ENCODE results near the gene CD164L2. TPM values are rescaled to one million over a fixed set of nuclear protein-coding genes. Genes with fewer than 3 reads are reported as not detected.

The CD164L2 gene
- polyA plus RNA-seq, 1 donor, result 0.13 TPM

Other genes with a start within 250 kb of the CD164L2 start
- gene SLC9A1, start 228.2 kb downstream of the CD164L2 start, polyA plus RNA-seq (ENCODE audit: insufficient read length), result 28.2 TPM
- gene WDTC1, start 148.7 kb downstream of the CD164L2 start, polyA plus RNA-seq (ENCODE audit: insufficient read length), result 43.8 TPM
- 38.7 TPM for gene TMEM222, start 61.2 kb downstream of the CD164L2 start, polyA plus RNA-seq (ENCODE audit: insufficient read length)
- gene SYTL1, start 41.3 kb downstream of the CD164L2 start, polyA plus RNA-seq (ENCODE audit: insufficient read length), result 7.6 TPM
- 7.1 TPM for gene MAP3K6, start 16.4 kb downstream of the CD164L2 start, polyA plus RNA-seq (ENCODE audit: insufficient read length)
- 1.1 TPM for gene FCN3, start 8.5 kb downstream of the CD164L2 start, polyA plus RNA-seq (ENCODE audit: insufficient read length)
- 1.0 TPM for gene GPR3, start 9.3 kb upstream of the CD164L2 start, polyA plus RNA-seq (ENCODE audit: insufficient read length)
- 150 TPM for gene WASF2, start 106.8 kb upstream of the CD164L2 start, polyA plus RNA-seq (ENCODE audit: insufficient read length)
- gene AHDC1, start 220.8 kb upstream of the CD164L2 start, polyA plus RNA-seq (ENCODE audit: insufficient read length), result 43.2 TPM

All from left kidney (tissue), 1 donor.